ENCODE data around the gene NATD1. TPM values are rescaled to one million over a fixed set of nuclear protein-coding genes. Genes with fewer than 3 reads are reported as not detected.
"Not testable (repeated sequence)": the region's sequence is repeated elsewhere in the genome, so short reads cannot be mapped to it uniquely, and the experiment has no call there.

NATD1 gene
- total and polyA plus RNA-seq, 2 of the 8 experiments (the other 6 are each of a cell fraction or from before 2014, with no cell fraction given), result 5.4 to 8.4 TPM

DNA sequence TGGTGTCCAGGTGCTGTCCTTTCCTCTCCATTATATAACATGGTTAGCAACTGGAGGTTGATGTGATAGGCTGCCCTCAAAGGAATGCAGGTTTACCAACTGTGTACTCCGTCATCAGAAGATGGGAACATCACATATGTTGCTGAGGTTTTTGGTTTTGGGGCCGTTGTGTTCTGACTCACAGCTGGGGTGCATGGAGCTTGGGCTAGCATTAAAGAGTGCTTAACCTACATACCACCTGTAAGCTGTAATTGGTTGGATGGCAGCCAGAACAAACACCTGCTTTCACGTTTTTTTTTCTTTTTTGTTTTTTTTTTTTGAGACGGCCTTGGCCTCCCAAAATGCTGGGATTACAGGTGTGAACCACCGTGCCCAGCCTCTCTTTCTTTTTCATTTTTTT is 60.2 kb downstream of the NATD1 start (continued):
- TF ChIP-seq, protein P1, sequence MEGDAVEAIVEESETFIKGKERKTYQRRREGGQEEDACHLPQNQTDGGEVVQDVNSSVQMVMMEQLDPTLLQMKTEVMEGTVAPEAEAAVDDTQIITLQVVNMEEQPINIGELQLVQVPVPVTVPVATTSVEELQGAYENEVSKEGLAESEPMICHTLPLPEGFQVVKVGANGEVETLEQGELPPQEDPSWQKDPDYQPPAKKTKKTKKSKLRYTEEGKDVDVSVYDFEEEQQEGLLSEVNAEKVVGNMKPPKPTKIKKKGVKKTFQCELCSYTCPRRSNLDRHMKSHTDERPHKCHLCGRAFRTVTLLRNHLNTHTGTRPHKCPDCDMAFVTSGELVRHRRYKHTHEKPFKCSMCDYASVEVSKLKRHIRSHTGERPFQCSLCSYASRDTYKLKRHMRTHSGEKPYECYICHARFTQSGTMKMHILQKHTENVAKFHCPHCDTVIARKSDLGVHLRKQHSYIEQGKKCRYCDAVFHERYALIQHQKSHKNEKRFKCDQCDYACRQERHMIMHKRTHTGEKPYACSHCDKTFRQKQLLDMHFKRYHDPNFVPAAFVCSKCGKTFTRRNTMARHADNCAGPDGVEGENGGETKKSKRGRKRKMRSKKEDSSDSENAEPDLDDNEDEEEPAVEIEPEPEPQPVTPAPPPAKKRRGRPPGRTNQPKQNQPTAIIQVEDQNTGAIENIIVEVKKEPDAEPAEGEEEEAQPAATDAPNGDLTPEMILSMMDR (IDR thresholded peaks at IDR 0.05; ENCODE audit: control extremely low read depth in 1 of 3, insufficient read depth in 1 of 3, low read depth in 1 of 3, low read length in 3 of 3), result no peak
- TF ChIP-seq HDAC6 (IDR thresholded peaks at IDR 0.05; ENCODE audit: low read depth, low read length) (no peak), POU5F1 (IDR thresholded peaks at IDR 0.05; ENCODE audit: low read depth, low read length) (no peak), NANOG (IDR thresholded peaks at IDR 0.05; ENCODE audit: insufficient read depth, low read depth, low read length, poor library complexity, severe bottlenecking) (no peak), CEBPB (IDR thresholded peaks at IDR 0.05; ENCODE audit: low read depth, low read length) (no peak), RAD21 (IDR thresholded peaks at IDR 0.05 in 1 of 2, conservative IDR thresholded peaks at IDR 0.05 in 1 of 2; ENCODE audit: low read depth in 2 of 2, low read length in 2 of 2) (no peak)

DNA sequence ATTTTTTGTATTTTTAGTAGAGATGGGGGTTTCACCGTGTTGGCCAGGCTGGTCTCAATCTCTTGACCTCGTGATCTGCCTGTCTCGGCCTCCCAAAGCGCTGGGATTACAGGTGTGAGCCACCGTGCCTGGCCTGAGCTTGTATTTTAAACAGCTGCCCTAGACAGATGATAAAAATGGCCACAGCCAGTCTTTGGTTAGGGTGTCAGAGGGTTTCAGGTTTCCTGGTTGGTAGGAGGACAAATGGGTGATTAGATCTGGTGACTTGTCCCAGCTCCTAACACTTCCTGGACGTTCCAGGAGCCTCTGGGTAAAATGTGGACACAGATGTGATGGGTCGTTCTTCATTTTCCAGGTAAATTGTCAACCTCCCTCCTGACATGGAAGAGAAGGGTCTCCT is 60.8 kb downstream of the NATD1 start:
- H3K4me1 ChIP-seq (replicated peaks in 1 of 4; ENCODE audit: control insufficient read depth in 3 of 4, insufficient read depth in 4 of 4, low read length in 3 of 4); H2BK15ac ChIP-seq (ENCODE audit: low read length); H3K4ac ChIP-seq (replicated peaks; ENCODE audit: insufficient read length, low read depth, low read length); H3K36me3 ChIP-seq (ENCODE audit: control insufficient read depth in 2 of 4, insufficient read depth in 4 of 4, low read length in 3 of 4); H3K9me3 ChIP-seq (ENCODE audit: insufficient read depth in 2 of 2, low read depth in 1 of 2, low read length in 1 of 2); H2BK20ac ChIP-seq (ENCODE audit: low read length); H3K14ac ChIP-seq (ENCODE audit: insufficient read length); H2BK12ac ChIP-seq (ENCODE audit: low read depth, low read length); H4K5ac ChIP-seq (ENCODE audit: insufficient read length, low read depth, low read length); H4K20me1 ChIP-seq (replicated peaks in 1 of 2; ENCODE audit: control insufficient read depth in 1 of 2, insufficient read depth in 2 of 2, low read length in 2 of 2); H3K79me1 ChIP-seq (ENCODE audit: low read depth, low read length); H2BK120ac ChIP-seq (replicated peaks; ENCODE audit: low read depth, low read length); H2AFZ ChIP-seq (ENCODE audit: low read length); H3K4me3 ChIP-seq (ENCODE audit: extremely low read depth in 1 of 4, insufficient read depth in 2 of 4, low read depth in 3 of 4, low read length in 4 of 4); H3K9ac ChIP-seq (replicated peaks in 1 of 4; ENCODE audit: extremely low read depth in 1 of 4, low read depth in 3 of 4, low read length in 3 of 4); H4K91ac ChIP-seq (replicated peaks; ENCODE audit: insufficient read length, low read length); H4K8ac ChIP-seq (ENCODE audit: extremely low read depth, insufficient read depth, low read length); H3K23me2 ChIP-seq (ENCODE audit: low read depth, low read length); H3K56ac ChIP-seq (replicated peaks; ENCODE audit: insufficient read length, low read depth, low read length); DNase-seq (ENCODE audit: low read depth in 1 of 2, low spot score in 2 of 2); H3K27ac ChIP-seq (ENCODE audit: low read depth, low read length); H3K27me3 ChIP-seq (replicated peaks in 1 of 4; ENCODE audit: control insufficient read depth in 3 of 4, extremely low read depth in 1 of 4, insufficient read depth in 3 of 4, low read length in 3 of 4); H2BK5ac ChIP-seq (ENCODE audit: low read depth, low read length); FAIRE-seq; H3K4me2 ChIP-seq (ENCODE audit: insufficient read depth in 1 of 2, low read depth in 2 of 2, low read length in 2 of 2); H3K79me2 ChIP-seq (ENCODE audit: control insufficient read depth in 1 of 2, insufficient read depth in 2 of 2, low read length in 2 of 2); H3K18ac ChIP-seq (ENCODE audit: extremely low read depth, low read length); H3K23ac ChIP-seq (ENCODE audit: insufficient read length): not testable (repeated sequence)
- CTCF ChIA-PET (ENCODE audit: partially characterized antibody), result interaction anchor here (1.7 kb wide), 1 partner anchor 15 kb away, joined by 4 read pairs; no protein-coding TSS in a partner anchor
- 87% methylated on average over 7 of the region's 7 CpGs; no CpG with 5 or more reads in 1 of the 2 experiments for WGBS, 2 experiments (ENCODE audit: extremely low coverage in 1 of 2, insufficient coverage in 1 of 2, insufficient read length in 1 of 2, insufficient replicate concordance in 2 of 2, low coverage in 1 of 2, low lambda C conversion rate in 2 of 2, missing lambda C conversion rate in 1 of 2)
- 0 out of 2 replicates have a peak overlapping the region, but pooled peaks have one; percentile 58 for H2AK5ac ChIP-seq (ENCODE audit: low read depth, low read length)
- POLR2A ChIA-PET (ENCODE audit: partially characterized antibody), result interaction anchor here (1.1 to 1.4 kb wide), 4 partner anchors 12 to 151 kb away, joined by 3 to 4 read pairs (median 3); no protein-coding TSS in a partner anchor
